ENCODE measurements around the gene KRTAP10-4.

KRTAP10-4 gene

DNA sequence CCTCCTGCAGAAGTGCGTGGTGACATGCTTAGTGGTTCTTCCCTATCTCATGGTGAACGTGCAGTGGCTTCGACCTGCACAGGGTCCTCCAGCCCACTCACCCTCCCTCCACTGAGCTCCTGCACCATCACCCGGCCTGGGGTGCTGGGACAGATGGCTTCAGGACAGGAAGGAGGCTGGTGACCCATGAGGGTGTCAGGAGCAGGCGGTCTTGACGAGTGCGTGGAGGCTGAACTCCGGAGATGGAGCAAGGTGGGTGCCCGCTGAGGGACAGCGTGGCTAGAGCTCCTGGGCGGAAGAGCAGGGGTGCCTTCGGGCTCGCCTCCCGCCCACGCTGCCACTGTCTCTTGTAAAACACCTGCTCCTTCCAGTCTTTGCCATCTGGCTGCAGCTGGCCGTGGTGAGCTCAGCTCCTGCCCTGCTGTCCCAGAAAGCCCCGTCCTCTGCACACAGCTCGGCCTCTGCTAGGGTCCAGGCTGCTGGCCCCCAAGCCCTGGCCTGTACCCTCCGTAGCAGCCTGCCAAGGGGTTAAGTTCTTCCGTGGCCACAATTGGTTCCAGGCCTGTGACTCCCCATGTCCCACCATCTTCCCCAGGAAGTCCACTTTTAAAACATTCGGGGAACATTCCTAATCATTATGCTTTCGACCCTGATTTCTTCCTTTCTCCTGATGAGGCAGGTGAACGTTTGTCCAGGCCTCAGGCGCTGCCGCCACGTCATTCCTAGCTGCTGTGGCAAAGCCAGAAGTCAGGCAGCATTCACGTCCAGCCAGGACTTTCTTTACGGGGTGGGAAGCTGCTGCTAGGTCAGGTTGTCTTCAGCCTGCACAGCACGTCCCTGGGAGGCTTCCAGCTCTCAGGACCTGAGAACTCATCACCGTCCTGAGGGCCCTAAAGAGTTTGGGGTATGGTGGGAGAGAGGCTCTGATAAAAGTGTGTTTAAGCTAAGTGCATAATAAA is 41.6 kb upstream of the KRTAP10-4 start:
- no peak for DNase-seq
- H3K27me3 Mint-ChIP-seq: peaks cover 7 to 16% of the 10 kb centered on the region in 2 donors
- H3K4me1 Mint-ChIP-seq: no peaks in the 10 kb centered on the region
- H3K9me3 Mint-ChIP-seq: peaks cover 0 to 5% of the 10 kb centered on the region in 2 donors
- H3K4me3 Mint-ChIP-seq: no peak overlapping the region
- ATAC-seq (replicated peaks): no peak
- no peak overlapping the region for H3K27ac Mint-ChIP-seq
- H3K36me3 Mint-ChIP-seq: no peaks in the 10 kb centered on the region

DNA sequence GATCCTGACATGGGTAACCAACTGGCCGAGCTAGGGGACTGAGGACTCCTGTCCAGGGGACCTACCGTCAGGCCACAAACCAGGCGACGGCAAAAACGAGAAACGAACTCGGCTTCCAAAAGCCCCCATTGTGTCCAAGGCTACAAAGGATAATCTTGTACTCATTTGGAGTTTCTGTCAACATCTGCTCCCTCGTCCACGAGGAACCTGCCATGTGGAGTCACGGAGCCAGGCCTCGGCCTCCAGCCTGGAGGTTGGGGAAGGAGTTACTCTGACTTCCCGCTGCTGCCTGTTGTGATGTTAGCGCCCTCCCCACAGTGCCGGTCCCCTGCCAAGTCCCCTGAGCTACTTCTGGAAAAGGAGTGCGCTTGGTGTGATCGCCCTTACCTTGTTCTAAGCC is 40.8 kb upstream of the KRTAP10-4 start:
- Mint-ChIP-seq H3K4me3 (no peak overlapping the region), H3K9me3 (peaks cover 0 to 5% of the 10 kb centered on the region in 2 donors), H3K36me3 (no peaks in the 10 kb centered on the region), H3K4me1 (no peaks in the 10 kb centered on the region), H3K27me3 (peaks cover 7 to 22% of the 10 kb centered on the region in 2 donors), H3K27ac (no peak overlapping the region)
- no peak for DNase-seq
- ATAC-seq (replicated peaks): no peak

DNA sequence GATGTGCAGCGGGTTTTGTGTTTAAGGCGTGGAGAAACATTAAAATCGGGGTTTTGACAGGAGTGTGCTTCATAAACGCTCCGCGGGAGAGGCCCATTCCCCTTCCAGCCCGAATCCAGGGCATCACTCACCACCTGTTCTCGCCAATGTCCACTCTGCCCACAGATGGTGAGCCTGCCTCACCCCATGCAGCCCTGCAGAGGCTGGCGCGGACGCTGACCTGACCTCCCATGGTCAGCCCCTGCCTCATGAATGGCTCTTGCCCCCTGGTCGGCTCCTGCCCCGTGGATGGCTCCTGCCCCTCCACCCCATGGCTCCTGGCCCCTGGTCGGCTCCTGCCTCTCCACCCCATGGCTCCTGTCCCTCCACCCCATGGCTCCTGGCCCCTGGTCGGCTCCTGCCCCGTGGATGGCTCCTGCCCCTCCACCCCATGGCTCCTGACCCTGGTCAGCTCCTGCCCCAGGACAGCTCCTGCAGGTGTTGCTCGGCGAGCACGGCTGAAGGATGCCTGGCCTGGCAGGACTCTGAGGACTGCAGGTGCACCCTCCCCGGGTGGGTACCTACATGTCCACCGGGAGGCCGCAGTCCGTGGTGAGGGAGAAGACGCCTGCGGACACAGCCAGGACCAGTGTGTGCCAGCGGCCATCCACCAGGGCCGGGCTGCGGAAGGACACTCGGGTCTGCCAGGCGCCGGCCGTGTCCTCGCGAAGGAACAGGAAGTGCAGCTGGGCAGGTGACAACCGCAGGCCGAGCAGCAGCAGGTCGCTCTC is 40.2 kb upstream of the KRTAP10-4 start:
- DNase-seq: no peak
- no peaks in the 10 kb centered on the region for H3K4me1 Mint-ChIP-seq
- H3K27me3 Mint-ChIP-seq: peaks cover 12 to 27% of the 10 kb centered on the region in 2 donors
- H3K27ac Mint-ChIP-seq: no peak overlapping the region
- no peaks in the 10 kb centered on the region for H3K36me3 Mint-ChIP-seq
- H3K4me3 Mint-ChIP-seq: no peak overlapping the region
- ATAC-seq (replicated peaks): no peak
- H3K9me3 Mint-ChIP-seq: peaks cover 0 to 5% of the 10 kb centered on the region in 2 donors

DNA sequence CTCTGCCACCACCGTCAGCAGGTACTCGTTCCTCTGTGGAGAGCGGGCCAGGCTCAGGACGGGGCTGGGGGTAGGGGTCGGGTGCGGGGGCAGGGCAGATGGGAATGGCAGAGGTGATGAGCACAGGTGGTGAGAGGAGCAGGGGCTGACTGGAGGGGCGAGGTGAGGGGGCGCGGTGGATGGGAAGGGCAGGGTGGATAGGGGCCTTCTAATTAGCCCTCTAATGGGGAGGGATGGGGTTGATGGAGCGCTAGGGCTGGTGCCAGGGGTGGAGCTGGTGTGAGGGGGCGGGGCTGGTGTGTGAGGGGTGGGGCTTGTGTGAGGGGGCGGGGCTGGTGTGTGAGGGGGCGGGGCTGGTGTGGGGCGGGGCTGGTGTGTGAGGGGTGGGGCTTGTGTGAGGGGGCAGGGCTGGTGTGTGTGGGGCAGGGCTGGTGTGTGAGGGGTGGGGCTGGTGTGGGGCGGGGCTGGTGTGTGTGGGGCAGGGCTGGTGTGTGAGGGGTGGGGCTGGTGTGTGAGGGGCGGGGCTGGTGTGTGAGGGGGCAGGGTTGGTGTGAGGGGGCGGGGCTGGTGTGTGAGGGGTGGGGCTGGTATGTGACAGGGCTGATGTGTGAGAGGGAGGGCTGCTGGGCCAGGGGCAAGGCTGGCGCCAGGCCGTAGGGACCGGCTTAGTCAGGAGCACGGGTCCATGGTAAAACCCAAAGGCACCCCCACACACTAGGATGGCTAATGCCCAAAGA is 39.5 kb upstream of the KRTAP10-4 start:
- H3K9me3 Mint-ChIP-seq: peaks cover 0 to 5% of the 10 kb centered on the region in 2 donors
- H3K36me3 Mint-ChIP-seq: no peaks in the 10 kb centered on the region
- H3K27me3 Mint-ChIP-seq: peaks cover 20 to 33% of the 10 kb centered on the region in 2 donors
- DNase-seq (no peak), ATAC-seq (replicated peaks) (no peak)
- no peaks in the 10 kb centered on the region for H3K4me1 Mint-ChIP-seq
- H3K27ac Mint-ChIP-seq: no peak overlapping the region
- no peak overlapping the region for H3K4me3 Mint-ChIP-seq

DNA sequence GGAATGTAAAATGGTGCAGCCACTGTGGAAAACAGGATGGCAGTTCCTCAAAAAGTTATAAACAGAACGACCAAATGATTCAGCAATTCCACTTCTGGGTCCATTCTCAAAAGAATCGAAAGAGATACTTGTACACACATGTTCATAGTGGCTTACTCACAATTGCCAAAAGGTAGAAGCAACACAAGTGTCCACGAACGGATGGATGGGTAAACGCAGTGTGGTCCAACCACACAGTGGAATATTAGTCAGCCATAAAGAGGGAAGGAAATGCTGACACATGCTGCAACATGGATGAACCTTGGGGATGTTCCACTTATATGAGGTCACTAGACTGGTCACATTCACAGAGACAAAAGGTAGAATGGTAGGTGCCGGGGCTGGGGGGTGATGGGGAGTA is 38.8 kb upstream of the KRTAP10-4 start:
- no peaks in the 10 kb centered on the region for H3K36me3 Mint-ChIP-seq

DNA sequence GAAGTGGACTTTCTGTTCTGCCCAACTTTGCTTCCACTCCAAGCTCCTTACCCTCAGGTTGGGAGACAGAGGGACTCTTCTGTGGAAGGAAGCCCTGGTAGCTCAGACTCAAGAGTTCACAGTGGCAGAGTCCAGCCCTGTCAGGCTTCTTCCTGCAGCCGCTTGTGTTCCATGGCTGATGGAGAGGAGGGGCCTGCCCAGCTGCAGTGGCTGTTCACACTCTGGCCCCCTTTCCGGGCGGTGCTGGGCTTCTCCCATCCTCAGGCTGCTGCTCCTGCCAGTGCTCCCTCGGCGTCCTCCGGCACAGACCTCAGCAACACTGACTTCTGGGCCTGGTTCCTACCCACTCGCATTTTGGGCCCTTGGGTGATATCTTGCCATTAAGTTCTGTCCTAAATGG is 37.6 kb upstream of the KRTAP10-4 start:
- H3K36me3 Mint-ChIP-seq: no peaks in the 10 kb centered on the region
- H3K27me3 Mint-ChIP-seq: peaks cover 26 to 39% of the 10 kb centered on the region in 2 donors
- no peak for DNase-seq
- H3K4me1 Mint-ChIP-seq: no peaks in the 10 kb centered on the region
- no peak for ATAC-seq (replicated peaks)
- no peak overlapping the region for H3K4me3 Mint-ChIP-seq
- H3K27ac Mint-ChIP-seq: no peak overlapping the region
- H3K9me3 Mint-ChIP-seq: peaks cover 0 to 5% of the 10 kb centered on the region in 2 donors

More for the DNA sequence above, 38.8 kb upstream of the KRTAP10-4 start:
- ATAC-seq (replicated peaks): no peak
- H3K4me1 Mint-ChIP-seq: no peaks in the 10 kb centered on the region
- H3K27me3 Mint-ChIP-seq: peaks cover 26 to 39% of the 10 kb centered on the region in 2 donors
- H3K4me3 Mint-ChIP-seq: no peak overlapping the region
- no peak for DNase-seq
- H3K27ac Mint-ChIP-seq: no peak overlapping the region
- peaks cover 0 to 5% of the 10 kb centered on the region in 2 donors for H3K9me3 Mint-ChIP-seq

DNA sequence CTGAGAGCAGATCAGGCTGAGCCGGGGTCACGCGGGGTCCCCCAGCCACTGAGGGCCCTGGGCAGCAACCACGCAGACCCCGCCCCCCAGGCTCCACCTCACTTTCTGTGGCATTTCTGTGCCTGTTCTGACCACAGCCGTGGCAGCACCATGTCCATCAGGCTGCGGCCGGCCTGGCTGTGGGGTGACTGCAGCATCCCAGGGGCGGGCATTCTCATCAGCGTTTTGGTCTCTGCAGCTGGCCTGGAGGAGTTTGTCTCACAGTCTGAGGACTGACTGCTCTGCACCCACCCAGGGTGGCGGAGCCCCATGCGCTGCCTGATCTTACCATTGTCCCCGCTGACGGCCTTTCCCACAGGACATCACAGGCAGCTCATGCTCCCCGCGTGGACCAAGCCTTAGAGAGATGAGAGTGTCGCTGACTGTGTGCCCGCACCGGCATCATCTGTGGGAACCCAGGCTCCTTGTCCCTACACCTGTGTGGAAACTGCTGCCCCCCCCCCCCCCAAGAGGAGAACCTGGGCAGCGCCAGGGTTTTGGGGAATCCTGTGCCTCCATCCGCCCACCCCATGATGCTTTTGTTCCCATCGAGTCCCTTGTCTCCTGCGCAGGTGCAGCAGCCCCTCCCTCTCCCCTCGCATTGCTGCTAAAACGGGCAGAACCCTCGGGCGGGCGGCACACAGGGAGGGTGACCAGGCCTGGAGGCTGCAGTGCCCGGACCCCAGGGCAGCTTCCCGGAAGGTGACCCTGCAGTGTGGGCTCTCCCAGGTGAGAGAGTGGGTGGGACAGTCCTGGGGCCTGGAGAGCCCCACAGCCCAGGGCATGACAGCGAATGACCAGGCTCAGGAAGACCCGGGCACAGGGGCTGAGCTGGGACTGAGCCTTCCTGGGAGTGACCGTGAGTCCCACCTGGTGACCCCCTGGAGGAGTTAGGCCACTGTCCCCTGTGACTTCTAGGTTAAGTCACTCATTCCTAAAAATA is 35.3 kb upstream of the KRTAP10-4 start:
- Mint-ChIP-seq H3K27ac (no peak overlapping the region), H3K4me1 (no peaks in the 10 kb centered on the region), H3K4me3 (no peak overlapping the region), H3K9me3 (peaks cover 0 to 5% of the 10 kb centered on the region in 2 donors), H3K27me3 (peaks cover 26 to 30% of the 10 kb centered on the region in 2 donors), H3K36me3 (no peaks in the 10 kb centered on the region)
- no peak for ATAC-seq (replicated peaks)
- no peak for DNase-seq

DNA sequence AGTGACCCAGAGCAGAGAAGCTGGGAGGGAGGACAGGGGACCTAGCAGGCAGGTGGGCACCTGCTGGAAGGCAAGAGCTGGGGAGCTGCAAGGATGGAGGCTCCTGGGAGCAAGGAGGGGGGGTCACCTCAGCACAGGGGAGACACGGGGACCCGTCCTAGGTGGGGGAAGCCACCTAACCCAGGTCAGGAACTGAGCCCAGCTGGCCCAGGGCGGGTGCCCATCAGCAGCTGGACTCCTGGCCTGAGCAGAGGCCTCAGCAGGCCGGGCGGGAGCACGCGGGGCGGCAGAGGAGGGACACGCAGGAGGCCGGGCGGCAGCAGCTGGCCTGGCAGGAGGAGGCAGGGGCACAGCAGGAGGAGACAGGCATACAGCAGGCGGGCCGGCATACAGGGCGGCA is 34.5 kb upstream of the KRTAP10-4 start:
- H3K9me3 Mint-ChIP-seq: peaks cover 0 to 5% of the 10 kb centered on the region in 2 donors
- no peak for DNase-seq
- peaks cover 26 to 30% of the 10 kb centered on the region in 2 donors for H3K27me3 Mint-ChIP-seq
- ATAC-seq (replicated peaks): no peak
- no peaks in the 10 kb centered on the region for H3K4me1 Mint-ChIP-seq
- H3K27ac Mint-ChIP-seq: no peak overlapping the region
- no peaks in the 10 kb centered on the region for H3K36me3 Mint-ChIP-seq
- no peak overlapping the region for H3K4me3 Mint-ChIP-seq

DNA sequence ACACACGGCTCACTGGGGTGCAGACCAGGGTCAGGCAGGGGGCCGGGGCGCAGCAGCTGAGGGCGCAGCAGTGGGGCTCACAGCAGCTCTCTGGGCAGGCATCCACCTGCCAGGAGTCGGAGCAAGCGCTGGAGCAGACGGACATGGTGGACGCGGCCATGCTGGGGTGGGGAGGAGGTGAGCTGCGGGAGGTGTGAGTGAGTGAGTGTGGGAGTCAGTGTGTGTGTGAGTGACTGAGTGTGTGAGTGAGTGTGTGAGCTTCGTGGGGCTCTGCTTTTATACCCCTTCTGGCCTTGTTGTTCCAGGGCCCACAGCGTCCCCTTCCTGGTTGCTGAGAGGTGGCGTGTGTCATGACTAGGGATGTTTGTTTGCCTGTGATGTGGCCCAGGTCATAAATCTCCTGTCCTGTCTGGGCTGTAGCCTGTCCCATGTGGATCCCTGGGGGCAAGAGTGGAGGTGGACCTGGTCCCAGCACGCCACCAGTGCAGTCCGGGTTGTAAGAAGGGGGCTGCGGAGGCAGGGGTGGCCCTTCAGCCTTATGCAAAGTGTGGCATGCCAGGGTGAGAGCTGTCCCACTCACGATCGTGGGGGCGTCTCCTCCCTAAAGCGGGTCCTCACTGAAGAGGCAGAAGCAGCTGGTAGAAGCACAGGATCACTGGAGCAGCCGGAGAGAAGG is 33.4 kb upstream of the KRTAP10-4 start, which contains the start of gene KRTAP10-1:
TSS of gene KRTAP10-1 (minus strand) at position 205 of the 676 bp plus-strand sequence. CDS start at position 160, 45 bp downstream.
- ATAC-seq (replicated peaks) (no peak), DNase-seq (no peak)
- Mint-ChIP-seq H3K4me1 (no peaks in the 10 kb centered on the region), H3K27ac (no peak within 1 kb of the TSS), H3K9me3 (peaks cover 0 to 1% of the 10 kb centered on the region in 2 donors), H3K36me3 (no peaks in the 10 kb centered on the region), H3K4me3 (no peak within 1 kb of the TSS), H3K27me3 (peaks cover 26 to 30% of the 10 kb centered on the region in 2 donors)

DNA sequence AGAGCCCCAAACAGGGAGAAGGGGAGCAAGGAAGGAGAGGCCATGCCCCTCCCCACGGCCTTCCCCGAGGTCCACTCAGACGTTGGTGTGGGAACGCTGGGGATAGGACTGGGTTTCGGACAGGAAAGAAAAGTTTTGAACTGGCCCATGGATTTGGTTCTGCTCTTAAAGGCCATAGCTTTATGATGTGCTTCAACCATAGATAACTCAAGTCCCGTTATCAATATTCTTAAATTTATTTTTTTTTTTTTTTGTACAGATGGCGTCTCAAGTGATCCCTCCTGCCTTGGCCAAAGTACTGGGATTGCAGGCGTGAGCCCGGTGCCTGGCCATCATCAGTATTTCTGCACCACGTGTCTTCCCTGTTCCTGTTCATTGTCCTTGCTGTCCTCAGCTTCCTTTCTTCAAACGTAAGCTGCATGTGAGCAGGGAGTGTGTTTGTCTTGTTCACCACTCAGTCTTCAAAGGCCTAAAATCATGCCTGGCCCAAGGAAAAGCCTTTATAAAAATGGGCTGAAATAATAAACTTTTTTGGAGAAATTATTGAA is 32.7 kb upstream of the KRTAP10-4 start:
- Mint-ChIP-seq H3K36me3 (no peaks in the 10 kb centered on the region), H3K4me3 (no peak overlapping the region), H3K9me3 (peaks cover 1 to 5% of the 10 kb centered on the region in 2 donors), H3K27ac (no peak overlapping the region), H3K4me1 (no peaks in the 10 kb centered on the region), H3K27me3 (peaks cover 26 to 30% of the 10 kb centered on the region in 2 donors)
- ATAC-seq (replicated peaks) (no peak), DNase-seq (no peak)

DNA sequence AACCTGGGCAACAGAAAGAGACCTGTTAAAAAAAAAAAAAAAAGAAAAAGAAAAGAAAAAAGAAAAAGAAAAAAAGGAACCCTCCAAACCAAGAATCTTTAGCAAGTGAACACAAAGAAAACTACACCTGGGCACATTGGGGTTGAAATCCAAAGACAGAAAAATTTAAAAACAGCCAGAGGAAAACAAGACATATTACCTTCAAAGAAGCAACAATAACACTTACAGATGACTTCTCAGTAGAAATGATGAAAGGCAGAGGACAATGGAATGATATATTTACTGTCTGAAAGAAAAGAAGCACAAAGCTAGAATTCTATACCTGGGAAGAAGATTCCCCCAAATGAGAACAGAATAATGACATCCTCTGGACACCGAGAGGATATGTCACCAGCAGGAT is 30.8 kb upstream of the KRTAP10-4 start:
- Mint-ChIP-seq H3K4me1 (peaks cover 2 to 4% of the 10 kb centered on the region in 2 donors), H3K27me3 (peaks cover 29 to 30% of the 10 kb centered on the region in 2 donors), H3K9me3 (peaks cover 11 to 21% of the 10 kb centered on the region in 2 donors), H3K4me3 (no peak overlapping the region), H3K27ac (no peak overlapping the region), H3K36me3 (peaks cover 12 to 13% of the 10 kb centered on the region in 2 donors)
- DNase-seq (no peak), ATAC-seq (replicated peaks) (no peak)

DNA sequence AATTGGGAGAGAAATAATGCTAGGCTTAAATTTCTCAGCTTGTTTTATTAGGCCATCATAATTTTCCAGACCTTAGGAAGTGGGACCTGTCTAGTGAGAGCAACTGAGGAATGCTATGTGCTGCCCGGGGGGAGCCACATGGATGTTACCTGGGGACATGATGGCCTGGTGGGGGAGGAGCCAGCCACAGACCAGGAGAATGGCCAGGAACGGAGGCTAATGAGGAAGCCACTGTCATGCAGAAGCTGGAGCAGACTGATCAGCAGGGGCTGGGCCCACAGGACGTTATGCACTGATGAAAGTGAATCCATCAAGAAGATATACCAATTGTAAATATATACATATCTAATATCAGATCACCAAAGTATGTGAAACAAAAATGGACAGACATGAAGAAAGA is 29.0 kb upstream of the KRTAP10-4 start:
- peaks cover 12 to 14% of the 10 kb centered on the region in 2 donors for H3K36me3 Mint-ChIP-seq
- H3K9me3 Mint-ChIP-seq: peaks cover 13 to 22% of the 10 kb centered on the region in 2 donors
- H3K27me3 Mint-ChIP-seq: peaks cover 30 to 31% of the 10 kb centered on the region in 2 donors
- ATAC-seq (replicated peaks): no peak
- H3K4me3 Mint-ChIP-seq: no peak overlapping the region
- H3K4me1 Mint-ChIP-seq: peaks cover 5 to 6% of the 10 kb centered on the region in 2 donors
- DNase-seq: no peak
- H3K27ac Mint-ChIP-seq: no peak overlapping the region

Data from stimulated activated naive B cell treated with anti-CD40 and anti-IgM and Interleukin-4, amounts not matched to agents 10 μg/mL and 1 μg/mL and 100 μg/mL, for 72 hours (primary cell).